GM19193 (cell line): Measurements from ENCODE around the gene KLK12.

ENCODE experiments used
- POLR2A ChIP-seq: IDR thresholded peaks from 4 replicates; pipeline ENCODE4 v1.6.1; 2011; ENCODE audit not compliant: insufficient read depth, insufficient read length; ENCODE audit errors: extremely low read depth

Gene KLK12

DNA sequence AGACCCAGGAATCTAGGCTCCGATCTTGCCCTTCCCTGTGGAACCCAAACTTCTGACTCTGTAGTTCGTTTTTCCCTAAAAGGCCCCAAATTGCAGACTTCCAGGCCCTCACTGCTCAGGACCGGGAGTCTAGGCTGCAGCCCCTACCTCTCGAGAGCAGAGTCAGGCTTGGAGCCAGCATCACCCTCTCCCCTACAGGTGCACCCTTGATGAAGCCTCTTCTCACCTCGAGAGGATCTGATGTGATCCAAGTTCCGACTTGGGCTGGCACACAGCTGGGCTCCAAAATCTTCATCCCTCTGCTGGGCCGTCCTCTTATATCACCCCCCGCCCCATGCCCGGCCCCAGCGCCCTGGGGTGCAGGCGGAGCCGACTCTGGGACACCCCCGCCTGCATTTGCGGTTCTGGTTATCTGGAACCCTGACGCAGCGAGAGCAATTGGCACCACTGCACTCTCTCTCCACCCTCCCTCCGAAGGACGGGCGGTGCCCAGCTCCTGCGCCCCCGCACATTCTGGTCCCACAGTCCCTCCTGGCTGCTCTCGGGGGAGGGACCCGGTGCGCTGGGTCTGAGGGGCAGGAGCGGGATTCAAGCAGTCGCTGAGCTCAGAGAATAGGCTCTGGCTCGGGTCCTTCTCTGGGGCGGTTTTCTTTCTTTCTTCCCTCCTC, 51.0 kb downstream of the KLK12 start, which contains the start of gene KLK7:
Gene KLK7 (minus strand): TSS at position 293 of the 668 bp plus-strand sequence. CDS start 1,518 bp downstream, outside the sequence.
- TF ChIP-seq POLR2A, result no peak

DNA sequence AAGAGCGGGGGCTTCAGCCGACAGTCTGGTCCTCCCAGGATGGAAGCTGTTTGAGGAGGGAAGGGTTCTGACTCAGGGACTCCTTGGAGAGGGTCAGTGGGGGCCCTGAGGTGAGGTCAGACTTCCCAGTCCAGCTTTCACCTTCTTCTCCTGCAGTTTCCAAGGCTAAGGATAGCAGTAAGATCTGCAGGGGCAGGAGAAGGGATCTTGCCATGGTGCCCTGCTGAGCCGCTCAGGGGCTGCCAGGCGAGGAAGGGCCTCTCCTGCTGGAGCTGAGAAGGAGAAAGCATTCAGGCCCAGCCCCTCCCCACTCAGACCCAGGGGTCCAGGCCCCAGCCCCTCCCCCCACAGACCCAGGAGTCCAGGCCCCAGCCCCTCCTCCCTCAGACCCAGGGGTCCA, 52.6 kb downstream of the KLK12 start:
- no peak for TF ChIP-seq POLR2A

DNA sequence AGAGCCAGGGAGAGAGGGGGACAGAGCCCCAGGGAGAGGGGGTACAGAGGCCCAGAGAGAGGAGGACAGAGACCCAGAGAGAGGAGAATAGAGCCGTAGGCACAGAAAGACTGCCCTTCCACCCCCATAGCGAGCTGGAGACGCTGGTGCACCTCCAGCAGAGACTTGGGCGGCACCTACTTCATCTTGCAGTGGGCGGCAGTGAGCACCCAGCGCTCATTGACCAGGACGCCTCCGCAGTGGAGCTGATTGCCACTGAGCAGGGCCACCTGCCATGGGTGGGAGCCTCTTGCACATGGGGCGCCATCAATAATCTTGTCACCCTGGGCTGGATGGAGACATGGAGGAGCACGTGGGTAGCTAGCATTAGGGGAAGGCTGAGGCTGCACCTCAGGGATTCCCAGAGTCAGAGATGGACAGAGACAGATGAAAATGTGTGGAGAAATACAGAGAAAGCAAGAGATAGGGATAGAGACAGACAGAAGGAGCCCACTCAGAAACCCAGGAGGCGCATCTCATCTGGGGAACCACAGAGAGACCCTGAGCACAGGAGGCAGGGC, 53.1 kb downstream of the KLK12 start:
- TF ChIP-seq POLR2A, result no peak

DNA sequence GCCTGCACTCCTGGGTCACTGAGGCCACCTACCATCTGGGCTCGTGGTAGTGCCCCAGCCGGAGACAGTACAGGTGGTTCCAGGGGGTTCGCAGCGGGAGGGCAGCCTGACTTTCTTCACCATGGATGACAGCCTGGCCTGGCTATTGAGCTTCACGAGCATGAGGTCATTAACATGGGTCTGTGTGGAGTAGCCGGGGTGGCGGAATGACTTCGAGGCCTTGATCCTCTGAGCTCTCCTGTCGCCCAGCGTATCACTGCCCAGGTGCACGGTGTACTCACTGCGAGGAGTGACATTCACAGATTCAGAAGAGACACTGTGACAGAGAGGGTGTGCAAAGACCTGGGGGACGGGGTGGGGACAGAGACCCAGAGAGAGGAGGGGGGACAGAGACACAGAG, 54.6 kb downstream of the KLK12 start:
- no peak for TF ChIP-seq POLR2A

DNA sequence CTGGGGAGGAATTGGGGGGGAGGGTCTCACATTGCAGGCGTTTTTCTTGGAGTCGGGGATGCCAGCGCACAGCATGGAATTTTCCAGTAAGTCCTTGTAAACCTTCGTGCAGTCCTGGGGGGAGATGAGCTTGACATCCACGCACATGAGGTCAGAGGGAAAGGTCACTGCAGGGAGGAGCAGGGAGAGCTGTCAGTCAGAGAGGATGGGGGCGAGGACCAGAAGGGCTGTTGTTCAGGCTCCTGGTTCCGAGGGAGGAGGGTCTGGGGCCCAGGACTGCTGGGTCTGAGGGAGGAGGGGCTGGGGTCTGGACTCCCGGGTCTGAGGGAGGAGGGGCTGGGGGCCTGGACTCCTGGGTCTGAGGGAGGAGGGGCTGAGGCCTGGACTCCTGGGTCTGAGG, 55.0 kb downstream of the KLK12 start:
- TF ChIP-seq POLR2A, result no peak
